Measurements from ENCODE around the gene PARD3B.

GRCh38 chr2:204667990-204668389, 122.7 kb downstream of the PARD3B start:
- no peak for TF ChIP-seq POLR2AphosphoS5 (IDR thresholded peaks at IDR 0.05; ENCODE audit: low read depth, low read length)
- TF ChIP-seq POLR2A (IDR thresholded peaks at IDR 0.05; ENCODE audit: low read depth, low read length) = no peak

All from GM12892 (cell line).